ENCODE data around the gene GREB1L.

The GREB1L gene

GRCh38 chr18:21538230-21538629 is 296.2 kb downstream of the GREB1L start:
- TF ChIP-seq CTCF (IDR thresholded peaks at IDR 0.05; ENCODE audit: insufficient read depth, low read depth, low read length, missing control alignments): no peak
- DNase-seq (ENCODE audit: low read depth): peak; percentile 42
- no peak overlapping the region for H3K4me3 ChIP-seq (ENCODE audit: low read length)

GRCh38 chr18:21546423-21546822 is 304.4 kb downstream of the GREB1L start:
- DNase-seq (ENCODE audit: low read depth): no peak
- no peak for TF ChIP-seq CTCF (IDR thresholded peaks at IDR 0.05; ENCODE audit: insufficient read depth, low read depth, low read length, missing control alignments)
- H3K4me3 ChIP-seq (ENCODE audit: low read length): no peak overlapping the region

GRCh38 chr18:21548647-21549046 is 306.6 kb downstream of the GREB1L start:
- H3K4me3 ChIP-seq (ENCODE audit: low read length): no peak overlapping the region
- TF ChIP-seq CTCF (IDR thresholded peaks at IDR 0.05; ENCODE audit: insufficient read depth, low read depth, low read length, missing control alignments): no peak
- peak; percentile 19 for DNase-seq (ENCODE audit: low read depth)

GRCh38 chr18:21550510-21550970 is 308.5 kb downstream of the GREB1L start:
- no peak for DNase-seq (ENCODE audit: low read depth)
- TF ChIP-seq CTCF (IDR thresholded peaks at IDR 0.05; ENCODE audit: insufficient read depth, low read depth, low read length, missing control alignments): no peak
- no peak overlapping the region for H3K4me3 ChIP-seq (ENCODE audit: low read length)

- TF ChIP-seq CTCF (IDR thresholded peaks at IDR 0.05; ENCODE audit: insufficient read depth, low read depth, low read length, missing control alignments): no peak
- no peak overlapping the region for H3K4me3 ChIP-seq (ENCODE audit: low read length)
Measured at GRCh38 chr18:21557607-21558253, 315.7 kb downstream of the GREB1L start.

GRCh38 chr18:21559195-21559594 is 317.2 kb downstream of the GREB1L start:
- no peak for DNase-seq (ENCODE audit: low read depth)
- TF ChIP-seq CTCF (IDR thresholded peaks at IDR 0.05; ENCODE audit: insufficient read depth, low read depth, low read length, missing control alignments): no peak
- H3K4me3 ChIP-seq (ENCODE audit: low read length): no peak overlapping the region

More at GRCh38 chr18:21557607-21558253, 315.7 kb downstream of the GREB1L start:
- DNase-seq (ENCODE audit: low read depth): peak; percentile 67

- TF ChIP-seq CTCF (IDR thresholded peaks at IDR 0.05; ENCODE audit: insufficient read depth, low read depth, low read length, missing control alignments): no peak
- no peak for DNase-seq (ENCODE audit: low read depth)
- H3K4me3 ChIP-seq (ENCODE audit: low read length): no peak overlapping the region
Measured at GRCh38 chr18:21571772-21572171, 329.7 kb downstream of the GREB1L start.

Data from epithelial cell of esophagus (primary cell).